ENCODE results near the gene ORMDL3. TPM values are rescaled to one million over a fixed set of nuclear protein-coding genes. Genes with fewer than 3 reads are reported as not detected.

The ORMDL3 gene
- polyA plus RNA-seq, 1 donor = 69.6 TPM

DNA sequence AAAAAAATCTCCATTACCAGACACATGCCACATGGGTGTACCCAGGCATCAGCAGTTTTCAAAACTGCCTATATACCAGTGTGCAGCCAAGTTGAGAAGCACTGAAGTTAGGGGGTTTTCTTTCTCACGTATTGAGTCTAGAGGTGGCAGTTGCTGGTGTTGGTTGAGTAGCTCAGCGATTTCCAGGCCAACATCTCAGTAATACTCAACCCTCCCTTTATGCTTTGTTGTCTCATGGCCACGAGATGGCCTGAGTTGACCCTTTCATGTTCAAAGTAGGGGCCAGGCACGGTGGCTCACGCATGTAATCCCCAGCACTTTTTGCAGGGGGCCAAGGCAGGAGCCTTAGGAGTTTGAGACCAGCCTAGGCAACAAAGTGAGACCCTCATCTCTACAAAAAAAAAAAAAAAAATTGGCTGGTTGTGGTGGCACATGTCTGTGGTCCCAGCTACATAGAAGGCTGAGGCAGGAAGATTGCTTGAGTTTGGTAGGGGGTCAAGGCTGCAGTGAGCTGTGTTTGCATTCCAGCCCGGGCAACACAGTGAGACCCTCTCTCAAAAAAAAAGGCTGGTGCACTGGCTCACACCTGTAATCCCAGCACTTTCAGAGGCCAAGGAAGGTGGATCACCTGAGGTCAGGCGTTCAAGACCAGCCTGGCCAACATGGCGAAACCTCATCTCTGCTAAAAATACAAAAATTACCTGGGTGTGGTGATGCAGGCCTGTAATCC, 10.9 kb upstream of the ORMDL3 start:
- DNase-seq = no peak
- no CpG with 5 or more reads among the region's 8 CpGs for WGBS (ENCODE audit: insufficient coverage, low lambda C conversion rate)
- no peak overlapping the region for H3K27ac ChIP-seq (ENCODE audit: low read length)

DNA sequence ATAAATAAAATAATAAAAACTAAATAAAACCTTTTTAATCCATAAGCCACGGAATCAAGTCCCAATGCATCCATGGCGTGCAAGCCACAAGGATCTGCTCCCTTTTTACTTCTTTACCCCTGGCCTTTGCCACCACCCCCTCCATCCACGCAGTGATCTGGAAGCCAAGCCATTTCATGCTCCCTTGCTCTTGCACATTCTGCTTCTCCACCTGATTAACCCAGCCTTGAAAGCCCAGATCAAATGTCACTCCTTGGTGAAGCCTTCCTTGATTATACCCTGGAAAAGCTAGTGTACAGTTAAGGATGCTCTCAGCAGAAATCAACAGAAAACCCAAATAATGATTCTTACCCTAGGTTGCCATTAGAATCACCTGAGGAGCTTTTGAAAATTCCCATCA, 10.0 kb upstream of the ORMDL3 start:
- 100% methylated on average over 2 of the region's 3 CpGs for WGBS (ENCODE audit: insufficient coverage, low lambda C conversion rate)

More for the DNA sequence above, 10.9 kb upstream of the ORMDL3 start:
- H3K9me3 ChIP-seq (ENCODE audit: control insufficient read depth, low read depth, low read length) = no peaks in the 10 kb centered on the region
- no peaks in the 10 kb centered on the region for H3K36me3 ChIP-seq (ENCODE audit: control insufficient read depth, insufficient read depth, low read length)
- H3K4me1 ChIP-seq (ENCODE audit: control insufficient read depth, insufficient read depth, low read length) = no peaks in the 10 kb centered on the region
- H3K4me3 ChIP-seq (ENCODE audit: low read length) = no peak overlapping the region
- no peaks in the 10 kb centered on the region for H3K27me3 ChIP-seq (ENCODE audit: control insufficient read depth, insufficient read depth, low read length)

DNA sequence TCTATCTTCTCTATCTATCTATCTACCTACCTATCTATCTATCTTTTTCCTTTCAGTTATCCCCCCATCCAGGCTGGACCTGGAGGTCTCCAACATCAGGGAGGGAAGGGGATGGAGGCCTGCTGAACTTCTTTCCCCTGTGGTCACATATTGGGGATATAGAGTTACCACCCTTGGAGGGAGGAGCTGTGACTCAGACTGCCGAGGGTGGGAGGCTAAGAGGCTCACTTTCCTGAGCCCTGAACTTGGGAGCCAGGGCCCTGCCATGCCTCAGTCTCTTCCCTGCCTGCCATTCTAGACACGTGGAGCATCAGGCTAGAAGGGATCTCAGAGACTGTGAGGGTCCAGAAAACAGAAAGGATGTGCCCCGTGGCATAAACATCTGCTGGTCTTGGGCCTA, 8.5 kb upstream of the ORMDL3 start:
- H3K4me3 ChIP-seq (ENCODE audit: low read length) = no peak overlapping the region
- no CpG with 5 or more reads among the region's 3 CpGs for WGBS (ENCODE audit: insufficient coverage, low lambda C conversion rate)

More for the DNA sequence above, 10.0 kb upstream of the ORMDL3 start:
- Histone ChIP-seq H3K27me3 (ENCODE audit: control insufficient read depth, insufficient read depth, low read length) (no peaks in the 10 kb centered on the region), H3K9me3 (ENCODE audit: control insufficient read depth, low read depth, low read length) (no peaks in the 10 kb centered on the region), H3K27ac (ENCODE audit: low read length) (no peak overlapping the region), H3K4me1 (ENCODE audit: control insufficient read depth, insufficient read depth, low read length) (no peaks in the 10 kb centered on the region), H3K36me3 (ENCODE audit: control insufficient read depth, insufficient read depth, low read length) (no peaks in the 10 kb centered on the region), H3K4me3 (ENCODE audit: low read length) (no peak overlapping the region)
- no peak for DNase-seq

DNA sequence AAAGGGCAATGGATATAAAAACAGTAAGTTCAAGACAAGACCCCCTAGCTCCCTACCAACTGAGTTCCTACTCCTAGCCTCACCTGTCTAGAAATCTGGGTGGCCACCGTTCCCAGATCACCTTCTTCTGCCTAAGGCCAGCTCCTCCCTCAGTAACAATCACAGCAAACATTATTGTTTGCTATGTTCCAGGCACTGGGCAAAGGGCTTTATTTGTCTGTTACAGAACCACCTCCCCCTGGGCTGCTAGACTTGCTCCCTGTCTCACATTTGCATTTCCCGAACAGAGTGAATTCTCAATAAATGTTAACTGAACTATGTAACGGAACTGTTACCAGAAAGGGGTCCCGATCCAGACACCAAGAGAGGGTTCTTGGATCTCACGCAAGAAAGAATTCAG, 6.9 kb upstream of the ORMDL3 start:
- H3K4me1 ChIP-seq (ENCODE audit: control insufficient read depth, insufficient read depth, low read length) = no peaks in the 10 kb centered on the region
- H3K4me3 ChIP-seq (ENCODE audit: low read length) = no peak overlapping the region
- DNase-seq = no peak
- no peaks in the 10 kb centered on the region for H3K9me3 ChIP-seq (ENCODE audit: control insufficient read depth, low read depth, low read length)
- no peak overlapping the region for H3K27ac ChIP-seq (ENCODE audit: low read length)
- H3K36me3 ChIP-seq (ENCODE audit: control insufficient read depth, insufficient read depth, low read length) = no peaks in the 10 kb centered on the region
- WGBS (ENCODE audit: insufficient coverage, low lambda C conversion rate) = 0% methylated on average over 1 of the region's 5 CpGs
- no peaks in the 10 kb centered on the region for H3K27me3 ChIP-seq (ENCODE audit: control insufficient read depth, insufficient read depth, low read length)

More for the DNA sequence above, 8.5 kb upstream of the ORMDL3 start:
- Histone ChIP-seq H3K27ac (ENCODE audit: low read length) (no peak overlapping the region), H3K9me3 (ENCODE audit: control insufficient read depth, low read depth, low read length) (no peaks in the 10 kb centered on the region), H3K27me3 (ENCODE audit: control insufficient read depth, insufficient read depth, low read length) (no peaks in the 10 kb centered on the region), H3K4me1 (ENCODE audit: control insufficient read depth, insufficient read depth, low read length) (no peaks in the 10 kb centered on the region), H3K36me3 (ENCODE audit: control insufficient read depth, insufficient read depth, low read length) (no peaks in the 10 kb centered on the region)
- no peak for DNase-seq

DNA sequence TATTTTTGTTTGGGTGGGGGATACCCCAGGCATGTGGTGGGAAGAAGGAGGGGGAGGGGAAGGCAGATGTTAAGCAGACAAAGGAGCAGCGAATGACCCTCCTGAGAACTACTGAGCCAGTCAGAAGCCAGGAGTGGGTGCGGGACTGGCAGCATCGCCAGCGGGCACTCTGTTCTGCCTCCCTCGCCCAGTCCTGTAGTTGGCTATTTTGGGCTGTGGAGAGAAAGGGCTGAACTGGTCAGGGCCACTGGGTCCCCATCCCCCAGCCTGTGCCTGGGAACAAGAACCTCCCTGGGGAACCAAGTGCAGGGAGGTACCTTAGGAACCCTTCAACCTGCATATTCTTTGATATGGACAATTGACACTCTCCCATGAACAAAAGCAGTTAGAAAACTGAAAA, 6.5 kb upstream of the ORMDL3 start:
- Histone ChIP-seq H3K27me3 (ENCODE audit: control insufficient read depth, insufficient read depth, low read length) (no peaks in the 10 kb centered on the region), H3K36me3 (ENCODE audit: control insufficient read depth, insufficient read depth, low read length) (no peaks in the 10 kb centered on the region), H3K4me1 (ENCODE audit: control insufficient read depth, insufficient read depth, low read length) (peaks cover 2% of the 10 kb centered on the region), H3K27ac (ENCODE audit: low read length) (no peak overlapping the region), H3K9me3 (ENCODE audit: control insufficient read depth, low read depth, low read length) (no peaks in the 10 kb centered on the region), H3K4me3 (ENCODE audit: low read length) (no peak overlapping the region)
- no peak for DNase-seq
- no CpG with 5 or more reads among the region's 5 CpGs for whole genome bisulfite sequencing (ENCODE audit: insufficient coverage, low lambda C conversion rate)

DNA sequence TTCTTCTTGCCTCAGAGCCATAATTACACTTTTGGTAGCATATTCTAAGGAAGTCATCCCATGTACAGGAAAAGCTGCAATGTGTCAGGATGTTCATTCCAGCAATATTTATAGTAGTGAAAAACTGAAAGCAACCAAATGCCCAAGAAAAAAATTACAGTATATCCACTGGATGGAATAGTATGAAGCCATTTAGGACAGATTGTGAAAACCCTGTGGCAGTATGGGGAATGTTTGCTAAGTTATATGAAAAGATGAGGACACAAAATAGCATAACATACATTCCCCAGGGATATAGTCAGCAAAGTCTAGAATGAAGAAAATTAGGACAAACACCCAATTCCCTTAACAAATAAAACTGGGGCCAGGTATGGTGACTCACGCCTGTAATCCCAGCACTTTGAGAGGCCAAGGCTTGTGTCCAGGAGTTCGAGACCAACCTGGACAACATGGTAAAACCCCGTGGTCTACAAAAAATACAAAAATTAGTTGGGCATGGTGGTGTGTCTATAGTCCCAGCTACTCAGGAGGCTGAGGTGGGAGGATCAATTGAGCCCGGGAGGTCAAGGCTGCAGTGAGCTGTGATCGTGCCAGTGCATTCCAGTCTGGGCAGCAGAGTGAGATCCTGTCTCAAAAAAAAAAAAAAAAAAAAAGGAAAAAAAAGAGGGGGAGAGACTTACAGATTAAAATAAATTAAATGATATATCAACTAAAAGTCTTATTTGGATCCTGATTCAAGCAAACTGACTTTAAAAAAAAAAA, 2.4 kb upstream of the ORMDL3 start:
- DNase-seq = no peak
- WGBS (ENCODE audit: insufficient coverage, low lambda C conversion rate) = 100% methylated on average over 1 of the region's 5 CpGs

DNA sequence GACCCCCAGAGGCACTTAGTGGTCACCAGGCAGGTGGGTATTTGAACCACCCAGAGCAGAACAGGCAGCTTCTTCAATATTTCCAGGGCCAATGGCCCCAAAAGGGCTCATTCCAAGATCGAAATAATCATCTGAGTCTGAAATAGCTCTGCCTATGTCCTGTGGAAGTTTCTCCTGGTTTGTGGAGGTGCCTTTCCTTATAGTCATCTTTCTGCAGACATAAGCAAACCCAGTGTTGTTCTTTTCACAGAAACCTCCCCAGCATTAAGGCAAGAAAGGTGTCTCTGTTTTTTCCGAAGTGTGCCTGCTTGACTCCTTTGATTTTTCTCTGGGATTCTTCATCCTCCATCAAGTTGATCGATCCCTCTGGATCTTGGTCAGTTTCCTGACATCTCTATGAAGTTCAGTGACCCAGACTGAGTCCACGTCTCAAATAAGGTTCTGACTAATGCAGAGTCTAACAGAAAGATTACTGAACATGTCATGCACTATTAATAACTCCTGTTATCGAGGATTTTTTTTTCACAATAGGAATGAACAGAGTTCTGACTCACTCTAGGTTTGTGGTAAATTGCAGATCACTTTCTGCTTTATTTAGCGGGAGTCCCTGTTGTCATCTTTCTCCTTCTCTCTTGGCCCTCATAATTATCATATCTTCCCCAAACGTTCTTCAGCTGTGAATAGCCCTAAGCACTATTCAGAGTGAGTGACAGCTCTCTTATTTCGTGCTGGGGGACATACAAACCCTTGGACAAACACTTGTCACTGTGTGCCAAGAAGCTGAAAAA, 1.7 kb upstream of the ORMDL3 start:
- Histone ChIP-seq H3K27ac (ENCODE audit: low read length) (peak overlapping the region; percentile 94), H3K4me1 (ENCODE audit: control insufficient read depth, insufficient read depth, low read length) (peaks cover 41% of the 10 kb centered on the region), H3K27me3 (ENCODE audit: control insufficient read depth, insufficient read depth, low read length) (no peaks in the 10 kb centered on the region), H3K4me3 (ENCODE audit: low read length) (no peak overlapping the region), H3K36me3 (ENCODE audit: control insufficient read depth, insufficient read depth, low read length) (peaks cover 1% of the 10 kb centered on the region), H3K9me3 (ENCODE audit: control insufficient read depth, low read depth, low read length) (no peaks in the 10 kb centered on the region)
- WGBS (ENCODE audit: insufficient coverage, low lambda C conversion rate) = 90% methylated on average over 2 of the region's 8 CpGs
- no peak for DNase-seq

More for the DNA sequence above, 2.4 kb upstream of the ORMDL3 start:
- Histone ChIP-seq H3K4me1 (ENCODE audit: control insufficient read depth, insufficient read depth, low read length) (peaks cover 33% of the 10 kb centered on the region), H3K9me3 (ENCODE audit: control insufficient read depth, low read depth, low read length) (no peaks in the 10 kb centered on the region), H3K36me3 (ENCODE audit: control insufficient read depth, insufficient read depth, low read length) (no peaks in the 10 kb centered on the region), H3K4me3 (ENCODE audit: low read length) (no peak overlapping the region), H3K27ac (ENCODE audit: low read length) (no peak overlapping the region), H3K27me3 (ENCODE audit: control insufficient read depth, insufficient read depth, low read length) (no peaks in the 10 kb centered on the region)

DNA sequence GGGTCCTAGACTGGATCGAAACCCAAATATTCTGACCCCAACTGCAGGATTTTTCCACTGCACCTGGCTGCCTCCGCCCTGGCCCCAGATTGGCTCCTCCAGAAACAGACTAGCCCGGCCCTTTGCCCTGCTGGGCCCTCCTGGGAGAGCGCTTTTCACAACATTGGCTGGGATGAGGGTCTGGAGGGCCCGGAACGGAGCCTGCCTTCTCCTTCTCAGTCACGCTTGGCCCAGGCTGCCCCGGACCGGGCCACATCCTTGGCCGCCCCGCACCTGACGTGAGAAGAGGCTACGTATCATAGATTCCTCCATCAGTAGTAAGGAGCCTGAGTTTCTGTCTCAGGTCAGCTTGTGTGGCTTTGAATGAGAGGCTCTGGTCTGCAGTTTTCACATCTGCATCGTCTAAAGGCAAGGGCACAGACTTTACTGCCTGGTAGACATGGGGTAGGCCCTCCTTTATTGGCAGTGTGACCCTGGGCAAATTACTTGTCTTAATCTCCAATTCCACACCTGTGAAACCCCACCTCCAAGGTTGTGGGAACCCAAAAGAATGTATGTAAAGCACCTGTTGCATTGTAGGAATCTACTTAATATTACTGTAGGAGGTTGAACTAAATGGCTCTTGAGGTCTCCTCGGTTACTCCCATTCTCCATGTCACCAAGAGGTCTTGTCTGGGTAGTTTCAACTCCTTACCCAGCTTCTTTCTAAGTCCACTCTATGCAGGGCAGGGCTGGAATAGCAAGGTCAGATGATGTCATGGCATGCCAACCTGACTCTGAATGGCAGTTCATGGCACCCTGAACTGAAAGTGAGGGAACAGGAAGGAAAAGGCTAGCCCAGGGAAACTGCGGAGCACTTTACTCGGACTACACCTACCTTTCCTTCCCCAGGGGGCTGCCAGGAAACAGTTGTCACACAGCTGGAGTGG, 792 bp upstream of the ORMDL3 start:
- Histone ChIP-seq H3K9me3 (ENCODE audit: control insufficient read depth, low read depth, low read length) (no peaks in the 10 kb centered on the region), H3K4me1 (ENCODE audit: control insufficient read depth, insufficient read depth, low read length) (peaks cover 45% of the 10 kb centered on the region), H3K4me3 (ENCODE audit: low read length) (peak overlapping the region; percentile 90), H3K36me3 (ENCODE audit: control insufficient read depth, insufficient read depth, low read length) (peaks cover 10% of the 10 kb centered on the region), H3K27me3 (ENCODE audit: control insufficient read depth, insufficient read depth, low read length) (no peaks in the 10 kb centered on the region), H3K27ac (ENCODE audit: low read length) (peak overlapping the region; percentile 94)
- WGBS (ENCODE audit: insufficient coverage, low lambda C conversion rate) = no CpG with 5 or more reads among the region's 17 CpGs
- peak in 1 of 2 donors; percentile 68 for DNase-seq

DNA sequence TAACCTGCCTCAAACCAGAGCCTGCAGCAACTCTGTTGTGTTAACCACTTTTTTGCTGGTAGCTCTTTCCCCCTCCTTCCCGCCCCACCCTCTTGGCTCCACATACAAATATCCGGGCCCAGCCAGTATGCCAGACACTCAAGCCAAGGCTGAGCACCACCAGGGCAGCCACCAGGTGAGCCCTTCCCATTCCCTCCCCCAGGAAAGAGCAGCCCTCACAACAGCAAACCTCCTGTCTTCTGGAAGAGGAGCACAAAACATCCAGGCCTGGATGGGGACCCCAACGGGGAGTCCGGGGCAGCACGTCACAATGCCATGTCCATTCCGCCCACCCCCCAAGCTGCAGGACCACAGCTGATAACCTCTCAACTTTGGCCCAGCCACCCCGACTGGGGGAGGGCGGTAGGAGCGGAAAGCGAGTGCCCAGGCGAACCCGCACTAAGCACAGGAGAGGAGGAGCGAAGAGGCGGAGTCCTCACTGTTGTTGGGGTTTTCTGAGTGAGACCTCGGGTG, 757 bp downstream of the ORMDL3 start:
- H3K9me3 ChIP-seq (ENCODE audit: control insufficient read depth, low read depth, low read length) = no peaks in the 10 kb centered on the region
- peak; percentile 49 to 78 for DNase-seq
- peak overlapping the region; percentile 90 for H3K4me3 ChIP-seq (ENCODE audit: low read length)
- WGBS (ENCODE audit: insufficient coverage, low lambda C conversion rate) = no CpG with 5 or more reads among the region's 15 CpGs
- H3K27ac ChIP-seq (ENCODE audit: low read length) = peak overlapping the region; percentile 94
- peaks cover 25% of the 10 kb centered on the region for H3K36me3 ChIP-seq (ENCODE audit: control insufficient read depth, insufficient read depth, low read length)
- peaks cover 53% of the 10 kb centered on the region for H3K4me1 ChIP-seq (ENCODE audit: control insufficient read depth, insufficient read depth, low read length)
- H3K27me3 ChIP-seq (ENCODE audit: control insufficient read depth, insufficient read depth, low read length) = no peaks in the 10 kb centered on the region

Data from large intestine (tissue), 3 donors.